Progenitor cell of endocrine pancreas (in vitro differentiated cells): ENCODE data around the gene SLC18A3. TPM values are rescaled to one million over a fixed set of nuclear protein-coding genes. Genes with fewer than 3 reads are reported as not detected.

Experiments used
- DNase-seq: peaks from one replicate; pipeline ENCODE4 v3.0.0; 2021; ENCODE audit warnings: low spot score; ENCODE audit not compliant: unreplicated experiment
- H3K27ac Mint-ChIP-seq: 2 replicates; pipeline ENCODE4 v1.8.0; 2021; ENCODE audit warnings: mild to moderate bottlenecking, moderate library complexity, mixed read lengths
- H3K27me3 Mint-ChIP-seq: 2 replicates; pipeline ENCODE4 v1.8.0; 2021; ENCODE audit warnings: mixed read lengths
- H3K36me3 Mint-ChIP-seq: 2 replicates; pipeline ENCODE4 v1.8.0; 2022; ENCODE audit warnings: mixed read lengths; ENCODE audit not compliant: insufficient read depth
- H3K4me1 Mint-ChIP-seq: 2 replicates; pipeline ENCODE4 v1.8.0; 2021; ENCODE audit warnings: low read depth, mixed read lengths
- H3K4me3 Mint-ChIP-seq: 2 replicates; pipeline ENCODE4 v1.8.0; 2021; ENCODE audit warnings: low read depth, mild to moderate bottlenecking, moderate library complexity, mixed read lengths
- H3K9me3 Mint-ChIP-seq: 2 replicates; pipeline ENCODE4 v1.8.0; 2021; ENCODE audit warnings: low read depth, mixed read lengths
- CTCF ChIP-seq: fragments of 200-600 bp; sonication (generic); IDR thresholded peaks from one replicate; pipeline ENCODE4 v1.5.0; 2021; ENCODE audit warnings: antibody characterized with exemption, mild to moderate bottlenecking; ENCODE audit not compliant: unreplicated experiment
- total RNA-seq: library from RNA; stranded (reverse); gene quantifications from 2 replicates; pipeline ENCODE4 v1.2.1, GENCODE V29; 2021

Gene SLC18A3
- total RNA-seq, 1 donor from 2014 or later = not detected

DNA sequence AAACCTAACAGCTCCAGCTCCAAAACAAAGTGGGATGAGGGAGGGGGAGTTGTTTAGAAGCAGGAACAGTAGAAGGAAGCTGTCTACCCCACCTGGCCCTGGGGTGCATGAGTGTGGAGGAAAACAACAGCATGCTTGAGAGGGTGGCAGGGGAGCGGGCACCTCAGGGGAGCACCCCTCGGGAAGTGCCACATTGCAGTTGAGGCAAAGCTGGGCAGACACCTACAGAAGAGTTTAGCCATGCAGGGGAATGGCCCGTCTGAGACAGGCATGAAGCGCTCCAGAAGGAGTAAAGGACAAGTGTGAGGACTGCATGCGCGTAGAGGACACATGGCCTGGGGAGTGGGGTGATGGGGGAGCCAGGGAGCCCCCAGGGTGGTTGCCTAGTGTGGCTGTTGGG, 21.9 kb downstream of the SLC18A3 start:
- no peak overlapping the region for H3K27ac Mint-ChIP-seq

GRCh38 chr10:49632406-49633317, 22.6 kb downstream of the SLC18A3 start:
- H3K4me1 Mint-ChIP-seq = peaks cover under 1% of the 10 kb centered on the region
- no peak overlapping the region for H3K27ac Mint-ChIP-seq
- TF ChIP-seq CTCF = no peak
- DNase-seq = no peak
- H3K27me3 Mint-ChIP-seq = peaks cover 30% of the 10 kb centered on the region
- H3K9me3 Mint-ChIP-seq = no peaks in the 10 kb centered on the region
- H3K4me3 Mint-ChIP-seq = no peak overlapping the region
- H3K36me3 Mint-ChIP-seq = no peaks in the 10 kb centered on the region

More for the DNA sequence above, 21.9 kb downstream of the SLC18A3 start:
- DNase-seq = no peak
- no peak overlapping the region for H3K4me3 Mint-ChIP-seq
- H3K4me1 Mint-ChIP-seq = no peaks in the 10 kb centered on the region
- H3K9me3 Mint-ChIP-seq = no peaks in the 10 kb centered on the region
- H3K36me3 Mint-ChIP-seq = no peaks in the 10 kb centered on the region
- H3K27me3 Mint-ChIP-seq = peaks cover 23% of the 10 kb centered on the region
- no peak for TF ChIP-seq CTCF

DNA sequence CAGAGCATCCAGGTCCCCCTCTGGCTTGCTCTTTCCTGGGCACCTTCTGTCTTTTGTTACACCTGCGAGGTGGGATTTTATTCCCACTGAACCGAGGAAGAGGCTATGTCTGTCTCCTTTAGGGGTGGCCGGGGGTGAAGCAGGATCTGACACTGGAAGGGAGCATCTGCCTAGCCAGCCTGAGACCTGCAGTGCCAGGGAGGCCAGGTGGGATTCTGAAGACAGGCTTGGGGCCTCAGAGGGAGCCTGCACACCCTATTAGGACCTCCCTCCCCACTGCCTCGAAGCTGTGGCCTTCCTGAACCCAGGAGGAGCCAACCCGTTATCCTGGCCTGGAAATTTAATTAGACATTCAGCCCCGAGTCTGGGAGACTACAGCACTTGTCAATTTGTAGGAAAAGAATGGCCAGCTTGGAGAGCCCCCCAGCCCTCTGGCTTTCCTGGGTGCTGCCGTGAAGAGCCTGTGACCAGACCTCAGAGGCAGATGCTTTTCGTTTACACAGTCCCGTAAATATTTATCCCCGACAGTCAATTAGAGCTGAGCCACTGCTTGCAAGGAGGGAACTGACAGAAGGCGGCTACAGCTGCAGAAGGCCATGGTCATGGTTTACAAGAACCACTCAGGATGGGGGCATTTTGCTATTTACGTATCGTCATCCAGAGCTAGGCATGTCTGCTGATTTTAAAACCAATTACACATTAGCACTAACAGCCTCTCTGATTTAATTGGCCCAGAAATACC, 23.4 kb downstream of the SLC18A3 start:
- no peak overlapping the region for H3K27ac Mint-ChIP-seq
- no peak overlapping the region for H3K4me3 Mint-ChIP-seq
- no peak for TF ChIP-seq CTCF
- peaks cover 38% of the 10 kb centered on the region for H3K27me3 Mint-ChIP-seq
- H3K36me3 Mint-ChIP-seq = no peaks in the 10 kb centered on the region
- H3K4me1 Mint-ChIP-seq = peaks cover 3% of the 10 kb centered on the region
- DNase-seq = no peak
- no peaks in the 10 kb centered on the region for H3K9me3 Mint-ChIP-seq

- Mint-ChIP-seq H3K9me3 (no peaks in the 10 kb centered on the region), H3K27me3 (peaks cover 38% of the 10 kb centered on the region), H3K4me1 (peaks cover 3% of the 10 kb centered on the region), H3K36me3 (no peaks in the 10 kb centered on the region), H3K27ac (no peak overlapping the region), H3K4me3 (no peak overlapping the region)
- DNase-seq = no peak
- no peak for TF ChIP-seq CTCF
Observed at GRCh38 chr10:49634069-49634660, 24.1 kb downstream of the SLC18A3 start.

DNA sequence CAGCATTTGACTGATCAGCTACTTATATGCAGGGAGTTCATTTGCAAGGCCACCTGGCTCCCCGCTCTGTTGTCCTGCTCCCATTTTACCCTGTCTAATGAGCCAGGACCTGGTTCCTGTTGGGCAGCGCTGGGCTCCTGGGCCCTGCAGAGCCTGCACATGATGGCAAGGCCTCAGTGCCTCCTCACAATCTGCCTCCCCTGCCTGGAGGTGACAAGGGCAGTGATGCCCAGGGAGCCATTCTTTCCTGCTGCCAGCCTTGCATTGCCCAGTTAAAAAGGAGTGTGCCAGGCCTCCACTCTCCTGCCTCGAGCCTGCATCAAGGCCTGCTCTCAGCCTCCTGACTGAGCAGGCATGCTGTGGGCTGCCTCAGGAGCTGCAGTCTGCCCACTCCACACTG, 32.2 kb downstream of the SLC18A3 start:
- TF ChIP-seq CTCF = no peak
- H3K27ac Mint-ChIP-seq = no peak overlapping the region
- H3K36me3 Mint-ChIP-seq = no peaks in the 10 kb centered on the region
- H3K27me3 Mint-ChIP-seq = peaks cover 49% of the 10 kb centered on the region
- peaks cover 3% of the 10 kb centered on the region for H3K4me1 Mint-ChIP-seq
- H3K9me3 Mint-ChIP-seq = no peaks in the 10 kb centered on the region
- no peak overlapping the region for H3K4me3 Mint-ChIP-seq
- no peak for DNase-seq
